WTC11 (cell line): ENCODE data around the gene BLOC1S5. TPM values are rescaled to one million over a fixed set of nuclear protein-coding genes. Genes with fewer than 3 reads are reported as not detected.

Source experiments
- ATAC-seq: fragments of 200-7000 bp; cut with Tn5 transposase; 2 replicates; pipeline ENCODE4 v1.10.0; 2021; ENCODE audit warnings: mild to moderate bottlenecking, moderate library complexity
- CTCF ChIA-PET: fragments of 300-600 bp; sonication (Branson Sonifier 250); formaldehyde crosslinking; loops from one replicate; lab custom pipeline; 2021; ENCODE audit warnings: antibody characterized with exemption; lab: Charles Lee
- POLR2A ChIA-PET: fragments of 350-600 bp; sonication (Branson Sonifier 250); formaldehyde crosslinking; loops from one replicate; lab custom pipeline; 2021; ENCODE audit warnings: antibody characterized with exemption; lab: Charles Lee
- DNase-seq: peaks from one replicate; pipeline ENCODE4 v3.0.0; 2021; ENCODE audit warnings: low spot score
- H3K27ac Mint-ChIP-seq: 2 replicates; pipeline ENCODE4 v1.8.0; 2021; ENCODE audit warnings: mixed read lengths
- H3K27me3 Mint-ChIP-seq: 2 replicates; pipeline ENCODE4 v1.8.0; 2021; ENCODE audit warnings: low read depth, mild to moderate bottlenecking, moderate library complexity, mixed read lengths
- H3K36me3 Mint-ChIP-seq: 2 replicates; pipeline ENCODE4 v1.8.0; 2021; ENCODE audit warnings: mixed read lengths
- H3K4me1 Mint-ChIP-seq: 2 replicates; pipeline ENCODE4 v1.8.0; 2022; ENCODE audit warnings: mixed read lengths
- H3K4me3 Mint-ChIP-seq: 2 replicates; pipeline ENCODE4 v1.8.0; 2021; ENCODE audit warnings: mild to moderate bottlenecking, moderate library complexity, mixed read lengths
- H3K9me3 Mint-ChIP-seq: 2 replicates; pipeline ENCODE4 v1.8.0; 2021; ENCODE audit warnings: mixed read lengths
- ATF2 ChIP-seq: sonication (generic); formaldehyde crosslinking; IDR thresholded peaks from 2 replicates; pipeline ENCODE4 v1.8.1; 2022; ENCODE audit warnings: low read depth, missing genetic modification reagents, borderline replicate concordance
- CREB1 ChIP-seq: sonication (generic); formaldehyde crosslinking; IDR thresholded peaks from 2 replicates; pipeline ENCODE4 v1.8.0; 2023; ENCODE audit warnings: mild to moderate bottlenecking, missing genetic modification reagents
- CREM ChIP-seq: sonication (generic); formaldehyde crosslinking; IDR thresholded peaks from 2 replicates; pipeline ENCODE4 v1.8.1; 2022; ENCODE audit warnings: mild to moderate bottlenecking, missing genetic modification reagents, moderate library complexity
- ETV6 ChIP-seq: sonication (generic); formaldehyde crosslinking; IDR thresholded peaks from 2 replicates; pipeline ENCODE4 v1.8.1; 2022; ENCODE audit warnings: mild to moderate bottlenecking, missing genetic modification reagents
- FOXP1 ChIP-seq: sonication (generic); formaldehyde crosslinking; IDR thresholded peaks from 2 replicates; pipeline ENCODE4 v1.8.0; 2022; ENCODE audit warnings: missing genetic modification reagents, mild to moderate bottlenecking, moderate library complexity, borderline replicate concordance
- HMGXB4 ChIP-seq: sonication (generic); formaldehyde crosslinking; IDR thresholded peaks from 2 replicates; pipeline ENCODE4 v1.8.1; 2023; ENCODE audit warnings: mild to moderate bottlenecking, moderate library complexity, missing genetic modification reagents
- IRF1 ChIP-seq: sonication (generic); formaldehyde crosslinking; IDR thresholded peaks from 2 replicates; pipeline ENCODE4 v1.8.0; 2023; ENCODE audit warnings: missing genetic modification reagents
- JAZF1 ChIP-seq: fragments of 250-450 bp; sonication (Bioruptor Pico); IDR thresholded peaks from 2 replicates; pipeline ENCODE4 v1.9.0; 2021; ENCODE audit warnings: moderate library complexity, mild to moderate bottlenecking, inconsistent platforms
- MLX ChIP-seq: sonication (generic); formaldehyde crosslinking; IDR thresholded peaks from 2 replicates; pipeline ENCODE4 v1.8.1; 2023; ENCODE audit warnings: mild to moderate bottlenecking, missing genetic modification reagents, moderate library complexity
- MXD4 ChIP-seq: fragments of 250-450 bp; sonication (Bioruptor Pico); IDR thresholded peaks from 2 replicates; pipeline ENCODE4 v1.8.0; 2021; ENCODE audit warnings: mild to moderate bottlenecking, moderate library complexity, borderline replicate concordance
- MYBL2 ChIP-seq: sonication (generic); formaldehyde crosslinking; IDR thresholded peaks from 2 replicates; pipeline ENCODE4 v1.8.1; 2023; ENCODE audit warnings: mild to moderate bottlenecking, moderate library complexity, missing genetic modification reagents
- RELA ChIP-seq: sonication (generic); formaldehyde crosslinking; IDR thresholded peaks from 2 replicates; pipeline ENCODE4 v1.8.1; 2022; ENCODE audit warnings: missing genetic modification reagents, mild to moderate bottlenecking, borderline replicate concordance
- SMAD3 ChIP-seq: sonication (generic); formaldehyde crosslinking; IDR thresholded peaks from 2 replicates; pipeline ENCODE4 v1.8.0; 2022; ENCODE audit warnings: missing genetic modification reagents, mild to moderate bottlenecking, borderline replicate concordance
- SMAD4 ChIP-seq: sonication (generic); formaldehyde crosslinking; IDR thresholded peaks from 2 replicates; pipeline ENCODE4 v1.8.0; 2022; ENCODE audit warnings: mild to moderate bottlenecking, missing genetic modification reagents
- SP1 ChIP-seq: sonication (generic); formaldehyde crosslinking; conservative IDR thresholded peaks from 2 replicates; pipeline ENCODE4 v1.8.1; 2022; ENCODE audit warnings: missing genetic modification reagents
- USF2 ChIP-seq: sonication (generic); formaldehyde crosslinking; IDR thresholded peaks from 2 replicates; pipeline ENCODE4 v1.8.1; 2023; ENCODE audit warnings: mild to moderate bottlenecking, missing genetic modification reagents, moderate library complexity
- ZBTB21 ChIP-seq: sonication (generic); formaldehyde crosslinking; IDR thresholded peaks from 2 replicates; pipeline ENCODE4 v1.8.1; 2023; ENCODE audit warnings: mild to moderate bottlenecking, missing genetic modification reagents, borderline replicate concordance
- ZNF317 ChIP-seq: sonication (generic); formaldehyde crosslinking; IDR thresholded peaks from 2 replicates; pipeline ENCODE4 v1.8.1; 2023; ENCODE audit warnings: low read depth, mild to moderate bottlenecking, moderate library complexity, missing genetic modification reagents, borderline replicate concordance
- total RNA-seq: library from RNA; stranded (reverse); gene quantifications from 3 replicates; pipeline ENCODE4 v1.2.3, GENCODE V29; 2021
- TF ChIP-seq, protein P1 (sequence below): fragments of 250-450 bp; sonication (Bioruptor Pico); IDR thresholded peaks from 2 replicates; pipeline ENCODE4 v2.1.2; 2022; ENCODE audit warnings: mild to moderate bottlenecking, moderate library complexity
- TF ChIP-seq, protein P2 (sequence below): sonication (generic); formaldehyde crosslinking; IDR thresholded peaks from 2 replicates; pipeline ENCODE4 v1.8.1; 2022; ENCODE audit warnings: mild to moderate bottlenecking, missing genetic modification reagents, moderate library complexity, borderline replicate concordance
- TF ChIP-seq, protein P3 (sequence below): sonication (generic); formaldehyde crosslinking; conservative IDR thresholded peaks from 2 replicates; pipeline ENCODE4 v1.8.1; 2023; ENCODE audit warnings: mild to moderate bottlenecking, low read depth, missing genetic modification reagents, moderate library complexity
- TF ChIP-seq, protein P4 (sequence below): sonication (generic); formaldehyde crosslinking; IDR thresholded peaks from 2 replicates; pipeline ENCODE4 v1.8.1; 2023; ENCODE audit warnings: mild to moderate bottlenecking, missing genetic modification reagents
- TF ChIP-seq, protein P5 (sequence below): sonication (generic); formaldehyde crosslinking; IDR thresholded peaks from 2 replicates; pipeline ENCODE4 v1.8.1; 2022; ENCODE audit warnings: mild to moderate bottlenecking, moderate library complexity, missing genetic modification reagents

BLOC1S5 gene
- total RNA-seq, 1 experiment from 2014 or later: 17.9 TPM

DNA sequence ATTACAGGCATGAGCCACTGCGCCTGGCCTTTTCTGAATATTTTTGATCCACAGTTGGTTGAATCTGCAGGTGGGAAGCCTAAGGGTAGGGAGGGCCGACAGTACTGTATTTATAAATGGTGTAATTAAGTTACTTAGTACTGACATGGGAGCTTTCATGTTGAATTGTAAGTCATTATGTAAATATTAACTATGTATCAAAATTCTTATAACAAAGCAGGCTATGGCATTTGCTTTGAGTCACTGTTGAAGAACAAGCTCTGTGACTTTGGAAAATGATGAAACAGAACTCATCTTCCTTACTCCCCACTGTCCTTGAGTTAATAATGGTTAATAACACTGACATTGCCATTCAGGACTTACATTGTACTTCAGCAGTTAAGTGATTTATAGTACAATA, 90.6 kb downstream of the BLOC1S5 start:
- ChIA-PET POLR2A (no interaction called here), CTCF (no interaction called here)
- H3K36me3 Mint-ChIP-seq: peaks cover 17% of the 10 kb centered on the region
- no peaks in the 10 kb centered on the region for H3K4me1 Mint-ChIP-seq
- peaks cover 28% of the 10 kb centered on the region for H3K9me3 Mint-ChIP-seq
- DNase-seq: no peak
- no peaks in the 10 kb centered on the region; the same call in 1 of the 2 replicates for H3K27me3 Mint-ChIP-seq
- ATAC-seq: no peak
- H3K27ac Mint-ChIP-seq: no peak overlapping the region
- TF ChIP-seq MLX (CRISPR knock-in tag) (no peak), RELA (CRISPR knock-in tag) (no peak), SMAD4 (CRISPR knock-in tag) (no peak), ATF2 (CRISPR knock-in tag) (no peak), CREM (CRISPR knock-in tag) (no peak), ZNF317 (CRISPR knock-in tag) (no peak), SMAD3 (CRISPR knock-in tag) (no peak), JAZF1 (no peak), USF2 (no peak)
- TF ChIP-seq, protein P1, sequence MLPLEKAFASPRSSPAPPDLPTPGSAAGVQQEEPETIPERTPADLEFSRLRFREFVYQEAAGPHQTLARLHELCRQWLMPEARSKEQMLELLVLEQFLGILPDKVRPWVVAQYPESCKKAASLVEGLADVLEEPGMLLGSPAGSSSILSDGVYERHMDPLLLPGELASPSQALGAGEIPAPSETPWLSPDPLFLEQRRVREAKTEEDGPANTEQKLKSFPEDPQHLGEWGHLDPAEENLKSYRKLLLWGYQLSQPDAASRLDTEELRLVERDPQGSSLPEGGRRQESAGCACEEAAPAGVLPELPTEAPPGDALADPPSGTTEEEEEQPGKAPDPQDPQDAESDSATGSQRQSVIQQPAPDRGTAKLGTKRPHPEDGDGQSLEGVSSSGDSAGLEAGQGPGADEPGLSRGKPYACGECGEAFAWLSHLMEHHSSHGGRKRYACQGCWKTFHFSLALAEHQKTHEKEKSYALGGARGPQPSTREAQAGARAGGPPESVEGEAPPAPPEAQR: no peak
- TF ChIP-seq, protein P2, sequence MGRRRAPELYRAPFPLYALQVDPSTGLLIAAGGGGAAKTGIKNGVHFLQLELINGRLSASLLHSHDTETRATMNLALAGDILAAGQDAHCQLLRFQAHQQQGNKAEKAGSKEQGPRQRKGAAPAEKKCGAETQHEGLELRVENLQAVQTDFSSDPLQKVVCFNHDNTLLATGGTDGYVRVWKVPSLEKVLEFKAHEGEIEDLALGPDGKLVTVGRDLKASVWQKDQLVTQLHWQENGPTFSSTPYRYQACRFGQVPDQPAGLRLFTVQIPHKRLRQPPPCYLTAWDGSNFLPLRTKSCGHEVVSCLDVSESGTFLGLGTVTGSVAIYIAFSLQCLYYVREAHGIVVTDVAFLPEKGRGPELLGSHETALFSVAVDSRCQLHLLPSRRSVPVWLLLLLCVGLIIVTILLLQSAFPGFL: no peak
- TF ChIP-seq, protein P3, sequence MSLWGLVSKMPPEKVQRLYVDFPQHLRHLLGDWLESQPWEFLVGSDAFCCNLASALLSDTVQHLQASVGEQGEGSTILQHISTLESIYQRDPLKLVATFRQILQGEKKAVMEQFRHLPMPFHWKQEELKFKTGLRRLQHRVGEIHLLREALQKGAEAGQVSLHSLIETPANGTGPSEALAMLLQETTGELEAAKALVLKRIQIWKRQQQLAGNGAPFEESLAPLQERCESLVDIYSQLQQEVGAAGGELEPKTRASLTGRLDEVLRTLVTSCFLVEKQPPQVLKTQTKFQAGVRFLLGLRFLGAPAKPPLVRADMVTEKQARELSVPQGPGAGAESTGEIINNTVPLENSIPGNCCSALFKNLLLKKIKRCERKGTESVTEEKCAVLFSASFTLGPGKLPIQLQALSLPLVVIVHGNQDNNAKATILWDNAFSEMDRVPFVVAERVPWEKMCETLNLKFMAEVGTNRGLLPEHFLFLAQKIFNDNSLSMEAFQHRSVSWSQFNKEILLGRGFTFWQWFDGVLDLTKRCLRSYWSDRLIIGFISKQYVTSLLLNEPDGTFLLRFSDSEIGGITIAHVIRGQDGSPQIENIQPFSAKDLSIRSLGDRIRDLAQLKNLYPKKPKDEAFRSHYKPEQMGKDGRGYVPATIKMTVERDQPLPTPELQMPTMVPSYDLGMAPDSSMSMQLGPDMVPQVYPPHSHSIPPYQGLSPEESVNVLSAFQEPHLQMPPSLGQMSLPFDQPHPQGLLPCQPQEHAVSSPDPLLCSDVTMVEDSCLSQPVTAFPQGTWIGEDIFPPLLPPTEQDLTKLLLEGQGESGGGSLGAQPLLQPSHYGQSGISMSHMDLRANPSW (CRISPR knock-in tag): no peak
- H3K4me3 Mint-ChIP-seq: no peak overlapping the region

DNA sequence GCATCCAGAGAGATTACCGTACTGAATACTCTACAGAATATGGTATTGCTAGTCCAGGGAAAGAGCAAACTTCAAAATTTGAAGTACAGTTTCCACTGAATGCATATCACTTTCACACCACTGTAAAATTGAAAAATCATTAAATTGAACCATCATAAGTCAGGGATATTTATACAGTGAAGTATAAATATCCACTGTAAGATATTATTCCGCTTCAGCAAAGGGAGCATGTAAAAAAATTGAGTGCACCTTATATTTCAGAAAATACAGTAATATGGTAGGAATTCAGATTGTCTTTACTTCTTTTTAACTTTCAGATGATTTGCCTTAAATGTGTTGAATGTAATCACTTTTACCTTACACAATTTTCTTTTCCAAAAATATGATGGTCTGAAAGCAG, 92.7 kb downstream of the BLOC1S5 start:
- ChIA-PET POLR2A (no interaction called here), CTCF (no interaction called here)
- peaks cover 17% of the 10 kb centered on the region for H3K36me3 Mint-ChIP-seq
- no peak overlapping the region for H3K27ac Mint-ChIP-seq
- no peaks in the 10 kb centered on the region; the same call in 1 of the 2 replicates for H3K27me3 Mint-ChIP-seq
- H3K4me1 Mint-ChIP-seq: no peaks in the 10 kb centered on the region
- TF ChIP-seq HMGXB4 (no peak), ZBTB21 (CRISPR knock-in tag) (no peak), IRF1 (CRISPR knock-in tag) (no peak), FOXP1 (no peak), MYBL2 (CRISPR knock-in tag) (no peak), MXD4 (CRISPR knock-in tag) (no peak), ETV6 (no peak), CREB1 (no peak), SP1 (CRISPR knock-in tag) (no peak)
- TF ChIP-seq, protein P4, sequence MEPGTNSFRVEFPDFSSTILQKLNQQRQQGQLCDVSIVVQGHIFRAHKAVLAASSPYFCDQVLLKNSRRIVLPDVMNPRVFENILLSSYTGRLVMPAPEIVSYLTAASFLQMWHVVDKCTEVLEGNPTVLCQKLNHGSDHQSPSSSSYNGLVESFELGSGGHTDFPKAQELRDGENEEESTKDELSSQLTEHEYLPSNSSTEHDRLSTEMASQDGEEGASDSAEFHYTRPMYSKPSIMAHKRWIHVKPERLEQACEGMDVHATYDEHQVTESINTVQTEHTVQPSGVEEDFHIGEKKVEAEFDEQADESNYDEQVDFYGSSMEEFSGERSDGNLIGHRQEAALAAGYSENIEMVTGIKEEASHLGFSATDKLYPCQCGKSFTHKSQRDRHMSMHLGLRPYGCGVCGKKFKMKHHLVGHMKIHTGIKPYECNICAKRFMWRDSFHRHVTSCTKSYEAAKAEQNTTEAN (CRISPR knock-in tag): no peak
- TF ChIP-seq, protein P5, sequence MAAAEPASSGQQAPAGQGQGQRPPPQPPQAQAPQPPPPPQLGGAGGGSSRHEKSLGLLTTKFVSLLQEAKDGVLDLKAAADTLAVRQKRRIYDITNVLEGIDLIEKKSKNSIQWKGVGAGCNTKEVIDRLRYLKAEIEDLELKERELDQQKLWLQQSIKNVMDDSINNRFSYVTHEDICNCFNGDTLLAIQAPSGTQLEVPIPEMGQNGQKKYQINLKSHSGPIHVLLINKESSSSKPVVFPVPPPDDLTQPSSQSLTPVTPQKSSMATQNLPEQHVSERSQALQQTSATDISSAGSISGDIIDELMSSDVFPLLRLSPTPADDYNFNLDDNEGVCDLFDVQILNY (CRISPR knock-in tag): no peak
- TF ChIP-seq, all 79 proteins: peak for 0
- DNase-seq (no peak), ATAC-seq (no peak)
- peaks cover 31% of the 10 kb centered on the region for H3K9me3 Mint-ChIP-seq
- no peak overlapping the region for H3K4me3 Mint-ChIP-seq
